GM12801 (cell line): ENCODE measurements around the gene SPTSSA.

Source experiments
- TF ChIP-seq, protein P1 (sequence below): IDR thresholded peaks from one replicate; pipeline ENCODE4 v1.5.1; 2011; ENCODE audit warnings: control low read depth; ENCODE audit not compliant: insufficient read length; ENCODE audit errors: extremely low read depth

The SPTSSA gene

DNA sequence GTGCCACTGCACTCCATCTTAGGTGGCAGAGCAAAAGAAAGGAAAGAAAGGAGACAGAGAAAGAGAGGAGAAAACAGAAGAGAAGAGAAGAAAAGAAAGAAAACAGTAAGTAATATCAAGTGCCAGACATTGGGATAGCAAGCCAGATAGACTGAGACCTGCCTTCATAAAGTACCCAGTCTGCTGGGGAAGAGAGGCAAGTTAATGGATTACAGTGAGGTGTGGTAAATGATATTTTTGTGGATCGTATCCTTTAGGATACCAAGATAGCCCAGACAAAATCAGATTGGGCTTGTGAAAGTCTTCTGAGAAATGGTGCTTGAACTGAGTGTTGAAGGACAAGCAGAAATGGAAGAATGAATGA, 1.5 kb upstream of the SPTSSA start:
- TF ChIP-seq, protein P1, sequence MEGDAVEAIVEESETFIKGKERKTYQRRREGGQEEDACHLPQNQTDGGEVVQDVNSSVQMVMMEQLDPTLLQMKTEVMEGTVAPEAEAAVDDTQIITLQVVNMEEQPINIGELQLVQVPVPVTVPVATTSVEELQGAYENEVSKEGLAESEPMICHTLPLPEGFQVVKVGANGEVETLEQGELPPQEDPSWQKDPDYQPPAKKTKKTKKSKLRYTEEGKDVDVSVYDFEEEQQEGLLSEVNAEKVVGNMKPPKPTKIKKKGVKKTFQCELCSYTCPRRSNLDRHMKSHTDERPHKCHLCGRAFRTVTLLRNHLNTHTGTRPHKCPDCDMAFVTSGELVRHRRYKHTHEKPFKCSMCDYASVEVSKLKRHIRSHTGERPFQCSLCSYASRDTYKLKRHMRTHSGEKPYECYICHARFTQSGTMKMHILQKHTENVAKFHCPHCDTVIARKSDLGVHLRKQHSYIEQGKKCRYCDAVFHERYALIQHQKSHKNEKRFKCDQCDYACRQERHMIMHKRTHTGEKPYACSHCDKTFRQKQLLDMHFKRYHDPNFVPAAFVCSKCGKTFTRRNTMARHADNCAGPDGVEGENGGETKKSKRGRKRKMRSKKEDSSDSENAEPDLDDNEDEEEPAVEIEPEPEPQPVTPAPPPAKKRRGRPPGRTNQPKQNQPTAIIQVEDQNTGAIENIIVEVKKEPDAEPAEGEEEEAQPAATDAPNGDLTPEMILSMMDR: no peak

DNA sequence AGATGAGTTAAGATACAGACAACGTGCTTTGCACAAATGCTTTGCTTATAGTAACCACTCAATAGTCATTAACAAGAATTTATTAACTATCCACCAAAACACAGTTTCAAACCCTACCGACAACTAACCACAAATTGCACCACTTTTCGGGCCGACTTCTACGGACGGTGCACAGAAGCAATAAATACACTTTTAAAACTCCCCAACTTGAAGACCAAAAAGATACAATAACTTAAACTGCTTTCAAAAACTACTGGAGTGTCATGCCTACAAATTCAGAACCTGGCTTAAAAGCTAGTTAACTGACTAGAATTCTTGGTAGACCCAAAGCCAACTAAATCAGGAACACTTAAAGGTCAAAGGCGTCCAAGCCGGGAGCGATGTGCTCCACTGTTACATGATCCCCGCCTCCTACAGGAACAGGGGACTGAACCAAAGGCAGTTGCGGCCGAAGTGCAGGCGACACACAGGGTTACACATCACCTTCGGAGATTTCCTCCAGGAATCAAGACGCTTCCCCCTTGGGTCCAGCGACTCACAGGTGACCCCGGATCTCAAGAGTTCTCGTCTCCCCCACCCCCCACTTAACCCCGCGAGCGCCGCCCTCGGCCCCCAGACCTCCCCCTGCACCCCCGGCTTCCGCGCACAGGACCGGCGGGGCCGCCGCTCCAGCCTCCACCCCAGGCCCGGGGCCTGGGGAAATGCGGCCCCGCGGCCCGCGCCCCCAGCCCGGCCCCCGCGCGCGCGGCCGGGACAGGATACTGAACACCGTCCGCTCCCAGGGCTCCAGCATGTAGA, 507 bp downstream of the SPTSSA start:
- TF ChIP-seq, protein P1: no peak

DNA sequence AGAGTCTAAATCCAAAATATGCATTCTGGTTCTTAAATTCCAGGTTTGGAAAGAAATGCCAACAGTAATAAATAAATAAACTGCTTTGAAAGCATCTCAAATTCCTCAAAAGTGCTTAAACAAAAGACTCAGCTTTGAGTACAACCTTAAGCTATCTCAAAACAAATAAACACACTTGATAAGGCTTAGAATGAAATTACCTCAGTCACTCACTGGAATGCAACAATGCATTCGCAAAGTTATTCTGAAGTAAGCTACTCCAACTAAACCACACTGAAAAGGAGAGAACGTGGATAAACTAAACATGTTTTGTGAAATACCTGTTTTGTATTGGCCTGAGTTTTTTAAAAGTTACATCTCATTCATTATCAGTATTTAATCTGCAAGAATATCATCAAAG, 1.2 kb downstream of the SPTSSA start:
- TF ChIP-seq, protein P1: no peak

DNA sequence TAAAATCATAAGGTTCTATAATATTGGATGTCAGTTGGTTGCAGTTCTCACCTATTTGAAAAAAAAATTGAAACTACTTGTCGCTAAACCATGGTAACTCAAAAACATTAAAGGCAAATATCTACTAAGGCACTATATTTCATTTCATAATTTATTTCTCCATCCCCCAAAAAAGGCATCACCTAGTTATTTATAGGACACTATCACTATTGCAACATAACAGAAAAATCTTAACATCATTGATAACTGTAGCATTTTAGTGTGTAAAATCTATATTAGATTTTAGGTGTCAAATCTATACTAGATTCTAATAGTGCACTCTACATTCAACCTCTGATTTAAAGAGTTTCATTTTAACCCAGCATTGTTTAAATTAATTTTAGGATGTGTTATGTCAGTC, 1.7 kb downstream of the SPTSSA start:
- TF ChIP-seq, protein P1: no peak

DNA sequence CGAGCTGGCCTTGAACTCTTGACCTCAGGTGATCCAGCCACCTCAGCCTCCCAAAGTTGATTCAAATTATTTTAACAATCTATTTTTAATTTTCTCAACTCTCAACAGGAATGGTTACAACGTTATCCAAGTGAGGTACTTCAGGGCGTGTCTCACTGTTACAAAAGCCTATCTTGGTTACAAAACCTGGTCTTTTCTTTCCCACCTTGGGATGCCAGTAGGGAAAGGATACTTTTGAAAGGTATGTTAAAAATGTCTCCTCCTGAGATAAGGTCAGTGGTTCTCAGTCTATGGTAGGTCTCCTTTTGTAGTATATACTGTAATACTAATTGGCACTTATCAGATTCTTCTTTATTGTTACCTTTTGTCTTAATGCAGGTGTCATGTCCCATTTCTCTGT, 4.9 kb downstream of the SPTSSA start:
- TF ChIP-seq, protein P1: no peak

DNA sequence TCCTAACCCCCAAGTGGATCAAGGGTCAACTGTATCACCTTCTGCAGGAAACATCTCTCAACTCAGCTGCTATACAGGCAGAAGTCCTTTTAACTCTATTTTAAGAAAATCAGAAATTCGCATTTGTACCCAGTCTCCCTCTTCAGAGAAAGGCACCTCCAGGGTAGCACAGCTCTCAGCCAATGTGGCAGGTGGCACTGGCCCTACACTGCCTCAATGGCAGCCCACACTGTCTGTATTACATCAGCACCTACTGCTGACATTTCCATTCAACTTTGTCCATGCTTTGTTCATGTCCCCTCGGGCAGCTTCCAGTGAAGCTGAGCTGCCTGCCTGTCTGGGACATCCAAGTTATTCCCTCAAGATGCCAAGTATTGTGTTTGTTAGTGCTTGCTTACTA, 8.8 kb downstream of the SPTSSA start:
- TF ChIP-seq, protein P1: no peak

DNA sequence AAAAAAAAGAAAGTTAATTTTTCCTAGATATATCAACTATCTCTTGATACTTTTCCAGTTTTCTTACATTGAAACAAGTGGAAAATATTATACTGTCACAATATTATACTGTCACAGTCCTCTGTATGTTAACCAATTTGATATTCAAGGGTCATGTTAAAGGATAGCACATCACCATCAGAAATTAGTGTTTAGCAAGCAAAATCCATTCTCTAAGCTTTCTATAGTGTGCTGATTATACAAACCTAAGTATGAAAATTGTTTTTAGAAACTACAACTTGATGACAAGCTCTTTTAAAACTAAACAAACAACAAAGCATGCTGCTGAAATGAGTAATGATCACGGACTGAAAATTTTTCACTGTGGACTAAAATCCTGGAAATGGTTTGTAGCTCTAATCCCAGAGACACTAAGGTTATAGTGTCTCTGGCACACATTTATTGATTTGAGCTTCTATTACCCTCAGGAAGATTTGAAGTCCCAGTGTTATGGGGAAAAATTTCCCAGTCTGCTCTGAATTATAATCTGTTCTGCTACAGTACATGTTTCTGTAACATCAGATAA, 9.7 kb downstream of the SPTSSA start:
- TF ChIP-seq, protein P1: no peak
